ENCODE results near the gene ATP6V0C.
"Not testable (repeated sequence)": the region's sequence is repeated elsewhere in the genome, so short reads cannot be mapped to it uniquely, and the experiment has no call there.

The ATP6V0C gene

GRCh38 chr16:2529961-2530628 lies 16.3 kb downstream of the ATP6V0C start:
- DNase-seq: no peak

- DNase-seq: no peak
Observed at GRCh38 chr16:2530629-2531318, 17.0 kb downstream of the ATP6V0C start.

GRCh38 chr16:2531371-2531695 lies 17.6 kb downstream of the ATP6V0C start, which contains the start of gene CEMP1:
Gene CEMP1, minus strand, starts transcription at chr16:2531408. Its CDS starts 335 bp downstream, at chr16:2531073.
- DNase-seq: no peak

GRCh38 chr16:2531696-2532493 lies 18.1 kb downstream of the ATP6V0C start:
- peak; percentile 89 for DNase-seq

GRCh38 chr16:2532494-2533141 lies 18.9 kb downstream of the ATP6V0C start:
- DNase-seq: peak; percentile 65

- not testable (repeated sequence) for DNase-seq
Observed at GRCh38 chr16:2533142-2533755, 19.5 kb downstream of the ATP6V0C start.

GRCh38 chr16:2533912-2534311 lies 20.2 kb downstream of the ATP6V0C start:
- no peak for DNase-seq

- DNase-seq: not testable (repeated sequence)
Observed at GRCh38 chr16:2534335-2534734, 20.6 kb downstream of the ATP6V0C start.

GRCh38 chr16:2535625-2536013 lies 21.9 kb downstream of the ATP6V0C start:
- DNase-seq: no peak

- peak; percentile 92 for DNase-seq
Observed at GRCh38 chr16:2537451-2538379, 24.0 kb downstream of the ATP6V0C start, which contains the start of gene PDPK1. Gene PDPK1, plus strand, starts transcription at chr16:2538021. Its CDS starts 92 bp downstream, at chr16:2538113.

GRCh38 chr16:2539192-2539844 lies 25.6 kb downstream of the ATP6V0C start:
- not testable (repeated sequence) for DNase-seq

- not testable (repeated sequence) for DNase-seq
Observed at GRCh38 chr16:2539845-2540458, 26.2 kb downstream of the ATP6V0C start.

GRCh38 chr16:2540912-2541311 lies 27.2 kb downstream of the ATP6V0C start:
- DNase-seq: not testable (repeated sequence)

GRCh38 chr16:2541409-2541808 lies 27.7 kb downstream of the ATP6V0C start:
- DNase-seq: not testable (repeated sequence)

GRCh38 chr16:2543771-2544170 lies 30.0 kb downstream of the ATP6V0C start:
- not testable (repeated sequence) for DNase-seq

- DNase-seq: not testable (repeated sequence)
Observed at GRCh38 chr16:2550283-2550878, 36.6 kb downstream of the ATP6V0C start.

GRCh38 chr16:2551420-2551889 lies 37.7 kb downstream of the ATP6V0C start:
- DNase-seq: not testable (repeated sequence)

- DNase-seq: not testable (repeated sequence)
Observed at GRCh38 chr16:2554709-2555425, 41.1 kb downstream of the ATP6V0C start.

- DNase-seq: not testable (repeated sequence)
Observed at GRCh38 chr16:2557150-2557549, 43.4 kb downstream of the ATP6V0C start.
